Left hindlimb (tissue), 1 donor: Measurements from ENCODE around the gene SNCG.
"Not testable (repeated sequence)": the region's sequence is repeated elsewhere in the genome, so short reads cannot be mapped to it uniquely, and the experiment has no call there.

Source experiments
- DNase-seq: peaks from one replicate; pipeline ENCODE4 v3.0.0-alpha.2; 2018

Gene SNCG

DNA sequence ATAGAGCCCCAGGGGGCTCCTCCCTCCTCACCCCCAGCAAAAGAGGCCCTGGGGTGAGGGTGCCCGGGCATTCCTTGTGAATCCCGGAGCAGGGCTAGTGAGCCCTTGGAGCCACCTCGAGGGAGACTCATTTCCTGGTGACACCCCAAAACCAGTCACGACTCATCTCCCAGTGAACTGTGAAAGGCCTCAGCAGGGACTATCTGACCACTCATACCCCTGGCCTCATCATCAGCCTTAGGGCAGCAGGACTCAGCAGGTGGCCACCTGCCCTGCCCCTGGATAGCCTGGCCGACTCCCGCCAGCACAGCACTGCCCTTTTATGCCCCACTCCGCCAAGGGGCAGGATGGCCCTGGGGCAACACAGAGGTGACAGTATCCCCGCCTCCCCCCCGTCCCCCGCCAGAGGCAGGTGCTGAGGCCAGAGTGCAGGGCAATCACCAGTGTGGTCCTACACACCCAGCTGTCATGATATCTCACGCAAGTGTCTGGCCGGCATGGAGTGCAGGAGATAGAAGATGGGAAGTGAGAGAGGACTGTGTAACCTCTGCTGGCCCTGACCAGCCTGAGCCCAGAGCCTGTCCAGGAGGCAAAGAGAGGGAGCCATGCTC, 3.2 kb downstream of the SNCG start:
- DNase-seq: no peak

GRCh38 chr10:86962136-86962980, 4.0 kb downstream of the SNCG start:
- DNase-seq: no peak

DNA sequence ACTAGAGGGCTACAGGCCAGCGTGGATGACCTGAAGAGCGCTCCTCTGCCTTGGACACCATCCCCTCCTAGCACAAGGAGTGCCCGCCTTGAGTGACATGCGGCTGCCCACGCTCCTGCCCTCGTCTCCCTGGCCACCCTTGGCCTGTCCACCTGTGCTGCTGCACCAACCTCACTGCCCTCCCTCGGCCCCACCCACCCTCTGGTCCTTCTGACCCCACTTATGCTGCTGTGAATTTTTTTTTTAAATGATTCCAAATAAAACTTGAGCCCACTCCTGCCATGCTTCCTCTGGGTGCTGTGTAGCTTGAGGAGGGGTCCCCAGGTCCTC, 4.5 kb downstream of the SNCG start:
- DNase-seq: no peak

- DNase-seq: no peak
Observed at GRCh38 chr10:86963341-86963919, 5.0 kb downstream of the SNCG start.

DNA sequence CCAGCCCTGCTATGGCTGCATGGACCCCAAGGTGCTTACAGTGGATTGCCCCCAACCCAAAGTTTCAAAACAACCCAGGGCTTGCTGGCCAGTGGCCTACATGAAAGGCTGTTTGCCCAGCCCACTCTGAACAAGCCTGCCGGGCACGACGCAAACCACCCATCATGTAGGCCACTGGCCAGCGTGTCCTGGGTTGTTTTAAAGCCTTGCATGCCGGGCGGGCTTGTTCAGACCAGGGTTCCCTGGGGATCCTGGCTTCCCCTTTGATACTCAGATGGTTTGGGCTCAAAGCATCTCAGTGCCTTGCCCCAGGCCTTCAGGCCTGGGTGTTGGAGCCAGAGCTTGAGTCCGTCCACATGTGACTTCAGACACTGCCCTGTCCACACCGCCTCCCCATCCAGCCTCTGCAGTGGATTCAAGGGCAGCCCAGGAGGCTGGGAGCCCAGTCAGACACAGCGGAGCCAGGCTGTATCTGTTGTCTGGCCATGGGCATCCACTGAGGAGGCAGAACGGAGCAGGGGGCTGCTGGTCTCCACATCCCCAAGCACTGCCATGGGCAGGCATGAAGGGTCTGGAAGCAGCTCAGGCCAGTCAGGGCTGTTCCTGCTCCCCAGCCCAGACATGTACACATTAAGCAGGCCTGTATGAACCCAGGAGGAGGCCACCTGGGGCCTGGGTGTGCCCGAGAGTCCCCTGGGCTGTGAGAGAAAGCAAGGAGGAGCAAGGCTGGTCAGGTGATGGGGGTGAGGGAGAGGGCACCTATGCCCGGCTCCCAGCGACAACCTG, 5.9 kb downstream of the SNCG start:
- no peak for DNase-seq

GRCh38 chr10:86964847-86965190, 6.4 kb downstream of the SNCG start:
- no peak for DNase-seq

DNA sequence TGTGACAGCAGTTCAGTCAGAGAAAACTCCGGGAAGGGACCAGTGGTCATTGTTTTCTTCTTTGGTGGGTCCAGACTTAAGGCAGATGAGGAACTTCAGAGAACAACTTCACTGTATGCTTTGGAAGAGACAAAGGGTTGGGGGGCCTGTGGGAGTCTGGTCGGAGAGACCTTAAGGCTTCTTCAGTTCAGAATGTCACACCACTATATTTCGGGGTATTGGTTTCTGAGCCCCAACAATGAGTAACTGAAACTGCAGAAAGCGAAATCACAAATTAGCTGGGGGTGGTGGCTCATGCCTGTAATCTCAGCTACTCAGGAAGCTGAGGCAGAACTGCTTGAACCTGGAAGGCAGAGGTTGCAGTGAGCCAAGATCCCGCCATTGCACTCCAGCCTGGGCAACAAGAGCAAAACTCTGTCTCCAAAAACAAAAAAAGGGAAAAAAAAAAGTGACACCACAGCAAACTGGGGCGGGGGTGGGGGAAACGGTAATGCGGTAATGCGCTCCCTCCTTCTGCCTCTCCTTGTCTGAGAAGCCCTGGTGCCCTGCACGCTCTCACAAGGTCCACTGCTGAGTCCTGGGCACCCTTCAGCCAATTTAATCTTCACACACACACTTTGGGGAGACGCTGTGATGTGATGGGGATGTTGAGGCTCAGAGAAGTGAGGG, 7.7 kb downstream of the SNCG start:
- no peak for DNase-seq

GRCh38 chr10:86967481-86967941, 9.1 kb downstream of the SNCG start:
- DNase-seq: no peak

DNA sequence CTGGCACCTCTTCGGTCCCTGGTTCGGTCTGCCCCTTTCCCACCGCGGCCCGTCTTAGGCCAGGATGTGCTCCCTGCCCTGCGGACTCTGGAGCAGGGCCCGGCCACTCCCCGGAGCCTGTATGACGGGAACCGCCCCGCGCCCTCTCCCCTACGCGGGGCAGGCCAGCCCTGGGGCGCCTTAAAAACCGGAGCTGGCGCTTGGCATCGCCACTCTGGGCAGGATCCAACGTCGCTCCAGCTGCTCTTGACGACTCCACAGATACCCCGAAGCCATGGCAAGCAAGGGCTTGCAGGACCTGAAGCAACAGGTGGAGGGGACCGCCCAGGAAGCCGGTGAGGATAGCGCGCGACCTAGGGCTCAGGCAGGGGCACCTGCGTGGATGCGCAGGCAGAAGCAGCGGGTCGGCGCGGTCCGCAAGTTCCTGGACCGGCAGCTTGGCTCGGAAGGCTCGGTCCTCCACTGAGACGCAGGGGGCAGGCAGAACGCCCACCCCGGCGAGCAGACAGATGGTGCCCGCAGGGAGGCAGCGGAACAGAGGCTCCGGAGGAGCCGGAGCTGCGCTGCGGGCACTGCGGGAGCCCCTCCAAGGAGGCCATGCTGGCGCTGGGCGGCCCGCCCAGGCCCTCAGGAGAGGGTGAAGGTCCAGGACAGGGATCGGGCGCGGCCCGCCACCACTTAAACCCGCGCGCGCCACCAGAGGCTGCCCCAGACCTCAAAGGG, 10.0 kb downstream of the SNCG start, which contains the start of gene ADIRF:
ADIRF (plus strand) TSS at position 212 of the 723 bp plus-strand sequence; CDS start at position 275, 63 bp downstream.
- DNase-seq: peak; percentile 40

- DNase-seq: no peak
Observed at GRCh38 chr10:86968994-86969355, 10.6 kb downstream of the SNCG start.

DNA sequence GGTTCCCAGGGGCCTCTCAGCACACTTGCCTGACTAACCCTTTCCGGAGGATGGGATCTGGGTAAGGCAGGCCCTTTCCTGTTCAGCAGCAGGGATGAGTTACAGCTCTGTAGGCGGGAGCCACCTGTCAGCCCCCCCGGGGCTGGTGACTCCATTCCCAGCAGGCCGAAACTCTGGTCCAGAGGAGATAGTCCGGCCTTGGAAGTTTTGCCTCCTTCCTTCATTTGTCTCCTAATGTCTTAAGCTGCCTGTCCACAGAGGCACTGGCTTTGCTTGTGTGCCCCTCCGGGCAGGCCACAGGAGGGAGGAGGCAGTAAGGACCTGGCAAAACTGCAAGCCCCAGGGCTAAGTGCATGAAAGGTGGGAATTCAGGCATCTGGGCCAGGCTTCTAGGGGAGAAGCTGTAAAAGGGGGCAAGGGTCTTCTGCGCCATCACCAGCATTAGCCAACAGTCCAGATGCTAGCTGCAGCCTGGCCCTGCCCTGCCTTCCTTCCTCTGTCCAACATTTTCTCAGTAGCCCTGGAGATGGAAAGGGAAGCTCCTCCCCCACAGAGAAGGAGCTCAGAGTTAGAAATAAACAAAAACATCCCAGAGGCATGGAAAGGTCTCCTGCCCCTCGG, 11.1 kb downstream of the SNCG start:
- no peak for DNase-seq

- peak; percentile 79 for DNase-seq
Observed at GRCh38 chr10:86970162-86970981, 12.0 kb downstream of the SNCG start.

DNA sequence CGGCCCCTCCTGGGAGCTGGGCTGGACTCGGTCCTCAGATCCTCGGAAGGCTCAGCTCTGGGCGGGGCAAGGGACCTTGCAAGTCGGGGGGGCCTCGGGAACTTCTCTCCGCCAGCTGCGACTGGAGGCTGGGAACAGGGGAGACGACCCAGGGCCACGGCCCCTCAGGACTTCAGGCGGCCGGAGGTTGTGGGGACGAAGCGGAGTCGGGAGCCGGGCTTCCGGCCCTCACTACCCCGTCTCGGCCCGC, 12.5 kb downstream of the SNCG start:
- DNase-seq: no peak

GRCh38 chr10:86971232-86971991, 13.0 kb downstream of the SNCG start:
- DNase-seq: peak; percentile 88

DNA sequence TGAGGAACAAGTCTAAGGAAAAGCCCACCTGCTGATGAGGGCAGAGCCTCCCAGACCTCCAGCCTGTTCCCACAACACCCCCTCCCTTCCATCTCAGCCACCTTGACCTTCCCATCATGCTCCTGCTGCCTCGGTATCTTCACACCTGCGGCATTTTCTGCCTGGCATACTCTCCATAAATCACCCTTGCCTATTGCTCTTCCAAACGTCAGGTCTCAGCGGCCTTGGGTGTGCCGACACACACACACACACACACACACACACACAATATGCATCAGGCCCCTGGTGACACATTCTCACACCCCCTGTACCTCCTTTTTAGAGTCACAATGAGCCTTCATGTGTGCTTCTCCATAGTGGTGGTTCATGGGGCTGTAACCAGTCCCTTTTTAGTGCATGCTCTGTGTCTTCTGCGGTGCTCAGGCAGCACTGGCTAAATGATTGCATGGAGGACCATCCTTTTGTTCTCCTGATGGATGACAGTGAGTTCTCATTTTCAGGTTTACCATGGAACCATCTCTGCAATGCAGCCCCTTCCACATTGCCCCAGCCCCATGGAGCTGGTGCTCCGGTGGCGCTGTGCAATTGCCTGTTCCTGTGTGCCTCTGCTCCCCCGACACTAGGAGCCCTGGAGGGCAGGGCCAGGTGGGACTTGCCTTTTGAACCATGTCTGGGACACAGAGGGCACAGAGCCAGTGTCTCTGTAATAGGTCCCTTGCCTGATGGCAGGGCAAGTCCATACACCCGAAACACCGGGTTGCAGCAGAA, 14.4 kb downstream of the SNCG start:
- DNase-seq: no peak

DNA sequence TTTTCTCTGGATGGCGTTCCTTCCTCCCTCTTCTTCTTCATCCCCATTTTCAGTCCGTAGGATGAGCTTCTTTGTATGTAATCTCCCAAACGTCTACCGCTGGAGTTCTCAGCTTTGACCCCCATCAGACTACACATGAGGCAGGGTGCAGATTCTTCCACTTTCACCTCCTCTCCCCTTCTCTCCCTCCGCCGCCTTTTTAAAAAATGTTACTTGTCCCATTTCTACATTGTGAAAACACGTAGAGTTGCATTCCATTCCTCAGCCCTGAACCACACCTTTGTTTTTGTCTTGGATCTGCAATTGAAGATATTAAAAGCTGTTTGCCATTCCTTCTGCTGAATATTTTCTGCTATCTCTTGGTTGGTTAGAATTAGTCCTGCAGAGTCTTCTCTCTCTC, 16.1 kb downstream of the SNCG start:
- no peak for DNase-seq

DNA sequence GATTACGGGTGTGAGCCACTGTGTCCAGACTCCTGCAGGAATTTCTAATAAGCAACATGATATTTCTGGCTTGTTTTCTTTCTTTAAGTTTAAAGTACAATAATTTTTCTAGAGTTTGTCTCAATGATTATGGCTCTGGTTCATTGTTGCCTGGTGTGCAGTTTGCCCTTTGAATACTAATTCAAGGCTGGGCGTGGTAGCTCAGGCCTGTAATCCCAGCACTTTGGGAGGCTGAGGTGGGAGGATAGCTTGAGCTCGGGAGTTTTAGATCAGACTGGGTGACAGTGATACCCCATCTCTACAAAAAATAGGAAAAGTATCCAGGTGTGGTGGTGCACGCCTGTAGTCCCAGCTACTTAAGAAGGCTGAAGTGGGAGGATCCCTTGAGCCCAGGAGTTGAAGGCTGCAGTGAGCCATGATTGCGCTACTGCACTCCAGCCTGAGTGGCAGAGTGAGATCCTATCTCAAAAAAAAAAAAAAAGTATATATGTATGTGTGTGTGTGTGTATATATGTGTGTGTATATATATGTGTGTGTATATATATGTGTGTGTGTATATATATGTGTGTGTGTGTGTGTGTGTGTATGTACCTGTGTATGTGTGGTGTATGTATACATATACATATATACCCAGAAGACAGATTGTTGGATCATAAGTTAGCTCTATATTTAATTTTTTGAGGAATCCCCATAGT, 18.1 kb downstream of the SNCG start:
- no peak for DNase-seq

DNA sequence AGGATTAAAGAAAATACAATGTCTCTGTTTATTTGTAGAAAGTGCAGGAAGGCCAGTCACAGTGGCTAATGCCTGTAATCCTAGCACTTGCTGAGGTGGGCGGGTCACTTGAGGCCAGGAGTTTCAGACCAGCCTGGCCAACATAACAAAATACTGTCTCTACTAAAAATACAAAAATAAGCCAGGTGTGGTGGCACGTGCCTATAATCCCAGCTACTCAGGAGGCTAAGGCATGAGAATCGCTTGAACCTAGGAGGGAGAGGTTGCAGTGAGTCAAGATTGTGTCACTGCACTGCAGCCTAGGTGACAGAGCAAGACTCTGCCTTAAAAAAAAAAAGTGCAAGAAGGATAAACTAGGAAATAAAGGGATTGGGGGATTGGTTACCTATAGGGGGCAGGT, 20.1 kb downstream of the SNCG start:
- DNase-seq: not testable (repeated sequence)

- DNase-seq: no peak
Observed at GRCh38 chr10:86979296-86979818, 21.0 kb downstream of the SNCG start.
